ENCODE results near the gene CCDC81.
"Not testable (repeated sequence)": the region's sequence is repeated elsewhere in the genome, so short reads cannot be mapped to it uniquely, and the experiment has no call there.

Gene CCDC81

GRCh38 chr11:86374586-86374985 lies at the start of gene CCDC81:
CCDC81 (plus strand) TSS chr11:86374887; CDS start chr11:86375164, 277 bp downstream.
- no peak for DNase-seq

- DNase-seq, result no peak
Measured at GRCh38 chr11:86335131-86335767, 39.4 kb upstream of the CCDC81 start.

GRCh38 chr11:86337227-86337626 lies 37.5 kb upstream of the CCDC81 start:
- DNase-seq, result no peak

GRCh38 chr11:86341382-86341781 lies 33.3 kb upstream of the CCDC81 start:
- no peak for DNase-seq

GRCh38 chr11:86346513-86346912 lies 28.2 kb upstream of the CCDC81 start:
- DNase-seq, result no peak

GRCh38 chr11:86355256-86355655 lies 19.4 kb upstream of the CCDC81 start:
- no peak for DNase-seq

GRCh38 chr11:86357412-86357811 lies 17.3 kb upstream of the CCDC81 start:
- not testable (repeated sequence) for DNase-seq

- DNase-seq, result no peak
Measured at GRCh38 chr11:86358720-86359119, 16.0 kb upstream of the CCDC81 start.

GRCh38 chr11:86360775-86361395 lies 13.8 kb upstream of the CCDC81 start:
- no peak for DNase-seq

- no peak for DNase-seq
Measured at GRCh38 chr11:86363424-86363823, 11.3 kb upstream of the CCDC81 start.

GRCh38 chr11:86365546-86365945 lies 9.1 kb upstream of the CCDC81 start:
- no peak for DNase-seq

GRCh38 chr11:86369668-86370067 lies 5.0 kb upstream of the CCDC81 start:
- DNase-seq, result no peak

- no peak for DNase-seq
Measured at GRCh38 chr11:86370171-86370570, 4.5 kb upstream of the CCDC81 start.

- DNase-seq, result peak in 1 of 2 donors; percentile 12
Measured at GRCh38 chr11:86370922-86371594, 3.6 kb upstream of the CCDC81 start.

GRCh38 chr11:86372041-86372440 lies 2.6 kb upstream of the CCDC81 start:
- no peak for DNase-seq

- DNase-seq, result no peak
Measured at GRCh38 chr11:86372586-86372985, 2.1 kb upstream of the CCDC81 start.

GRCh38 chr11:86374069-86374468 lies 618 bp upstream of the CCDC81 start:
- DNase-seq, result no peak

- DNase-seq, result no peak
Measured at GRCh38 chr11:86377972-86378371, 3.3 kb downstream of the CCDC81 start.

- no peak for DNase-seq
Measured at GRCh38 chr11:86380295-86381059, 5.8 kb downstream of the CCDC81 start.

- DNase-seq, result no peak
Measured at GRCh38 chr11:86383041-86383955, 8.6 kb downstream of the CCDC81 start.

GRCh38 chr11:86386283-86386682 lies 11.6 kb downstream of the CCDC81 start:
- no peak for DNase-seq

GRCh38 chr11:86386746-86387145 lies 12.1 kb downstream of the CCDC81 start:
- DNase-seq, result no peak

All from inflammatory macrophage treated with lipopolysaccharide for 1 hour (primary cell).